ENCODE measurements around the gene ARHGEF33.

ARHGEF33 gene

DNA sequence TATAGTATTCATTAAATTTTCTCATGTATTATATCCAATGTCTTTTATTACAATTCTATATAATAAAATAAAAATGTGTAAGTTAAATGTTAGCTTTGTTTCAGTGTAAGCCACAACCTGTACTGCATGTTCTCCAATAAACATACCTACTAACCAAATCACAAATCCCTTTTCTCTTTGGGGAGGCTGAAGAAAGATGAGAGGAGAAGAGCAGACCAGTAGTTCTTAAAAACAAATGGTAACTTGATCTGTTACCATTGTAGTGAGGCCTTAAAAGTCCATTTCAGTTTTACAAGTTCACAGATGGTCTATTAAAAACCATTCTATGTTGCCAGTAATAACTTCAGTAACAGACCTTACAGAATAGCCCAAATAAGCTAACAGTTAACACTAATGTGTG is 130.7 kb downstream of the ARHGEF33 start:
- no peak for DNase-seq (ENCODE audit: low spot score)
- TF ChIP-seq, protein P1, sequence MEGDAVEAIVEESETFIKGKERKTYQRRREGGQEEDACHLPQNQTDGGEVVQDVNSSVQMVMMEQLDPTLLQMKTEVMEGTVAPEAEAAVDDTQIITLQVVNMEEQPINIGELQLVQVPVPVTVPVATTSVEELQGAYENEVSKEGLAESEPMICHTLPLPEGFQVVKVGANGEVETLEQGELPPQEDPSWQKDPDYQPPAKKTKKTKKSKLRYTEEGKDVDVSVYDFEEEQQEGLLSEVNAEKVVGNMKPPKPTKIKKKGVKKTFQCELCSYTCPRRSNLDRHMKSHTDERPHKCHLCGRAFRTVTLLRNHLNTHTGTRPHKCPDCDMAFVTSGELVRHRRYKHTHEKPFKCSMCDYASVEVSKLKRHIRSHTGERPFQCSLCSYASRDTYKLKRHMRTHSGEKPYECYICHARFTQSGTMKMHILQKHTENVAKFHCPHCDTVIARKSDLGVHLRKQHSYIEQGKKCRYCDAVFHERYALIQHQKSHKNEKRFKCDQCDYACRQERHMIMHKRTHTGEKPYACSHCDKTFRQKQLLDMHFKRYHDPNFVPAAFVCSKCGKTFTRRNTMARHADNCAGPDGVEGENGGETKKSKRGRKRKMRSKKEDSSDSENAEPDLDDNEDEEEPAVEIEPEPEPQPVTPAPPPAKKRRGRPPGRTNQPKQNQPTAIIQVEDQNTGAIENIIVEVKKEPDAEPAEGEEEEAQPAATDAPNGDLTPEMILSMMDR (IDR thresholded peaks at IDR 0.05; ENCODE audit: borderline replicate concordance, control extremely low read depth, extremely low read depth, insufficient read depth, missing control alignments): no peak
- in situ Hi-C loops (cut with MboI; ENCODE audit: low sequenced_read_pairs, unreplicated experiment): no loop called here

DNA sequence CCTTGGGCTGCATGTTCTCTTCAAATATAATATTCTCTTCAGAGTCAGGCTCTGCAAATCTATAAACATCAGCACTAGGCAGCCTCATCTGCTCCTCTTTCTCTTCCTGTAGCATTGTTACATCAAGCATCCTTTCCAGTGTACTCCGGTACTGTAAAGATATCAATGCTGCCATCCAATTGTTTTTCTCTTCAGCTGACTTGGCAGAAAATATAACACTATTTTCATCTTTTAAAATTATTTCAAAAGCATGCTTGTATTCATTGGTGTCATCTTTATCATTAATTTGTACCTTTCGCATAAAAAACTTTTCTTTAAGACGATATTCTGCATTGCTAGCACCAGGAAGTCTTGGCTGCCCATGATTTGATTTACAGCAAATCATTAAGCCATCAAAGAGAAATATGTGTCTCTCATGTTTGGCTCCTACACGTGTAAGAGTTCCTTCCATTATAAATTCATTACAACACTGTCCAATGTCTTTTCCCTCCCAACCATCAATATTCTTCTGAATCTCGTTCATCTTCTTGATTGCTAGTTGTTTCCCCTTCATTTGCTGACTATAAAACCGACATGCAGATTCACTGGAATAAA is 133.1 kb downstream of the ARHGEF33 start:
- TF ChIP-seq, protein P1 (IDR thresholded peaks at IDR 0.05; ENCODE audit: borderline replicate concordance, control extremely low read depth, extremely low read depth, insufficient read depth, missing control alignments): no peak
- in situ Hi-C loops (cut with MboI; ENCODE audit: low sequenced_read_pairs, unreplicated experiment): no loop called here

DNA sequence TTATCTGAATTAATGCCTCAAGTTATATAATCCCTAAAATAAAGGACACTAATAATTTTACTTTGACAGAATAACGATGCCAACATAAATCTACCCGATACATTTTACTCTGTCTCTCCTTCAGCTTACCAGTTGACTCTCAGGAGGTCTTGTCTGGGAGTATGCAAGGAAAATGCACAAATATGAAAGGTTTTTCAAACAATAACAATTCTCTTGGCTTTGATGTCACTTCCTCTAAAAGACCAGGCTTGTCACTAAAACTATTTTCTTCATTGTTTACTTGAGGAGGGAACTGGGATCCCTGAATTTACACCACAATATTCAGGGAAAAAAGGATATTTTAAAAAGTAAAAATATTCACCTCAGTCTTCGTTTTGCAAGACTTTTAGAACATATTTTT is 134.0 kb downstream of the ARHGEF33 start:
- in situ Hi-C loops (cut with MboI; ENCODE audit: low sequenced_read_pairs, unreplicated experiment): no loop called here
- no peak for DNase-seq (ENCODE audit: low spot score)
- TF ChIP-seq, protein P1 (IDR thresholded peaks at IDR 0.05; ENCODE audit: borderline replicate concordance, control extremely low read depth, extremely low read depth, insufficient read depth, missing control alignments): no peak

More for the DNA sequence above, 133.1 kb downstream of the ARHGEF33 start:
- DNase-seq (ENCODE audit: low spot score): no peak

DNA sequence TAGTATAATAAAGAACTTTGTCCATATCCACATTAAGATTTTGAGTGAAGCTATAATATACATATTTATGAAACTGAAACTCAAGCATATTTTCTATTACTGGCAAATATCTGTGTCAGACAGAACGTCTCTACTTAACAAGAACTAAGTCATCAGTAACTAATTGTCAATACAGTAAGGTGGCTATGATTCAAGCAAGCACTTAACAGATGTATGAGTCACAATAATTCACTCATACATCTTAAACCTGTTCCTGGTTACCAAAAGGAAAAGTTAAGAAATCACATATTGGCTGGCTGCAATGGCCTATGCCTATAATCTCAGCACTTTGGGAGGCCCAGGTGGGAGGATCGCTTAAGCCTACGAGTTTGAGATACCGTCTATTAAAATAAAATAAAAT is 135.2 kb downstream of the ARHGEF33 start:
- TF ChIP-seq, protein P1 (IDR thresholded peaks at IDR 0.05; ENCODE audit: borderline replicate concordance, control extremely low read depth, extremely low read depth, insufficient read depth, missing control alignments): no peak
- DNase-seq (ENCODE audit: low spot score): no peak
- in situ Hi-C loops (cut with MboI; ENCODE audit: low sequenced_read_pairs, unreplicated experiment): no loop called here

Measured in GM13976 (cell line).